Adrenal gland (tissue), 12 donors: ENCODE results near the gene SURF2. TPM values are rescaled to one million over a fixed set of nuclear protein-coding genes. Genes with fewer than 3 reads are reported as not detected.
"Not testable (repeated sequence)": the region's sequence is repeated elsewhere in the genome, so short reads cannot be mapped to it uniquely, and the experiment has no call there.

Experiments used
- DNase-seq, 7 donors: peaks; one replicate each; pipeline ENCODE4 v3.0.0-alpha.2; 2019 to 2020
- H3K27ac ChIP-seq, 5 donors: fragments of 200-600 bp; sonication (generic) in 4 of 5; 1 replicate in 3 of 5; 2 replicates in 2 of 5; pipeline versions ENCODE4 v1.5.1 to v1.8.0; 2016 to 2020; ENCODE audit warnings: mild to moderate bottlenecking in 1 of 5
- H3K27me3 ChIP-seq: fragments of 200-600 bp; 2 replicates; pipeline ENCODE4 v1.8.0; 2021
- H3K36me3 ChIP-seq, 2 donors: fragments of 200-600 bp; replicated peaks in 1 of 2; 1 replicate in 1 of 2; 2 replicates in 1 of 2; pipeline versions ENCODE4 v1.5.1 to v1.8.0; 2018 to 2022
- H3K4me1 ChIP-seq, 2 donors: fragments of 200-600 bp; replicated peaks in 1 of 2; 1 replicate in 1 of 2; 2 replicates in 1 of 2; pipeline versions ENCODE4 v1.5.1 to v1.8.0; 2018 to 2021
- H3K4me3 ChIP-seq, 4 donors: fragments of 200-600 bp; sonication (generic) in 3 of 4; one replicate each; pipeline ENCODE4 v1.5.1; 2016 to 2018
- H3K9me3 ChIP-seq, 3 donors: fragments of 200-600 bp; sonication (generic) in 1 of 3; replicated peaks in 1 of 3; 1 replicate in 2 of 3; 2 replicates in 1 of 3; pipeline versions ENCODE4 v1.5.1 to v1.8.0; 2016 to 2021
- POLR2A ChIP-seq, 2 donors: fragments of 450-650 bp; IDR thresholded peaks; one replicate each; pipeline ENCODE4 v1.6.1; 2017; ENCODE audit warnings: antibody characterized with exemption in 2 of 2, mild to moderate bottlenecking in 2 of 2, moderate library complexity in 1 of 2
- WGBS, 4 donors: extraction: QIAGEN DNeasy Blood & Tissue Kit in 2 of 4; methylation state at CpG; one replicate each; pipeline versions ENCODE4 v1.1.5 to v1.1.7; 2013 to 2017; 5-methylcytosine and 5-hydroxymethylcytosine counted together
- intact Hi-C, 2 donors: fragments of 100-400 bp; cut with DNase I; formaldehyde crosslinking; loops; one replicate each; pipeline versions ENCODE4 v1.14.1 to v1.15.0; 2022 to 2023
- polyA plus RNA-seq, 3 donors: library from polyadenylated mRNA; stranded (reverse); fragments of 200-250 nt in 2 of 3; fragments of 350-450 nt in 1 of 3; fragmentation: Illumina TruSeq in 1 of 3; extraction: RNeasy Lipid Tissue Mini Kit (QIAGEN cat#74804) in 1 of 3; gene quantifications; one replicate each; pipeline ENCODE4 v1.2.3, GENCODE V29; 2013 to 2014
- total RNA-seq, 9 donors: library from RNA; depleted of rRNA in 4 of 9; stranded (reverse); fragments of >200 nt in 4 of 9; fragments of 120-200 nt in 1 of 9; fragmentation: NEBNext Ultra II Directional in 1 of 9; extraction: Animal tissue kit (Norgen Biotek cat#: 25700) in 1 of 9; gene quantifications; one replicate each; pipeline versions ENCODE4 v1.1.0 to v1.2.4, GENCODE V29; 2013 to 2023
- TF ChIP-seq, protein P1 (sequence below), 6 experiments: fragments of 450-650 bp in 4 of 6; fragments of 200-600 bp in 2 of 6; sonication (generic) in 1 of 6; IDR thresholded peaks; 1 replicate in 5 of 6; 2 replicates in 1 of 6; pipeline versions ENCODE4 v1.5.1 to v1.8.0; 2016 to 2021; ENCODE audit warnings: antibody characterized with exemption in 6 of 6, mild to moderate bottlenecking in 2 of 6, moderate library complexity in 1 of 6
- donor health status: healthy with polysubstance abuse.
- donor health status: Bipolar disorder and iron deficiency.
- donor health status: DM: yes; HTN: yes; CAD: no.
- donor health status: DM: no; HTN: no; CAD: no.
- donor health status: DM: no; HTN: no; CAD: no.
- donor health status: DM: yes; HTN: yes; CAD: no.

SURF2 gene
- total and polyA plus RNA-seq, 12 donors, result 13.4 to 53.0 (median 23.4) TPM

DNA sequence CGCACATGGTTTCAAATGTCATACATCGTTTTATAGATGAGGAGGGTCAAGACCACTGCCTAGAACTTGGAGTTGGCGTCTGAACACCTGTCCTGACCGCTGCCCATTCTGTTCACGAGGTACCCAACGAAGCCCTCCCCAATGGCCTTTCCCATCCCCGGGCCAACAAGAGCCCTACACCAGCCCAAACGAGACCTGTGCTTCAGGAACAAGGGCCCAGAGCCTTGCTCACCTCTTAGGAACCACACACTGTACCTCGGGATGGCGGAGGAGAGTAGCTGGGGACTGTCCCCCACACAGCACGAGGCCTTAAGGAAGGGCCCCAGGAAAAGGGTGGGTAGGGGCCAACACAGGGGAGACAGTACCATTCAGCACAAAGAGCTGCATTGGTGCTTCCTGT lies 23.3 kb upstream of the SURF2 start:
- intact Hi-C loops, result loop anchor here (5.0 kb wide), 2 partner anchors 96 to 151 kb away; no protein-coding TSS in a partner anchor
- peaks cover 0 to 39% of the 10 kb centered on the region in 2 donors for H3K36me3 ChIP-seq
- no peak for TF ChIP-seq POLR2A (IDR thresholded peaks at IDR 0.05)
- TF ChIP-seq, protein P1, sequence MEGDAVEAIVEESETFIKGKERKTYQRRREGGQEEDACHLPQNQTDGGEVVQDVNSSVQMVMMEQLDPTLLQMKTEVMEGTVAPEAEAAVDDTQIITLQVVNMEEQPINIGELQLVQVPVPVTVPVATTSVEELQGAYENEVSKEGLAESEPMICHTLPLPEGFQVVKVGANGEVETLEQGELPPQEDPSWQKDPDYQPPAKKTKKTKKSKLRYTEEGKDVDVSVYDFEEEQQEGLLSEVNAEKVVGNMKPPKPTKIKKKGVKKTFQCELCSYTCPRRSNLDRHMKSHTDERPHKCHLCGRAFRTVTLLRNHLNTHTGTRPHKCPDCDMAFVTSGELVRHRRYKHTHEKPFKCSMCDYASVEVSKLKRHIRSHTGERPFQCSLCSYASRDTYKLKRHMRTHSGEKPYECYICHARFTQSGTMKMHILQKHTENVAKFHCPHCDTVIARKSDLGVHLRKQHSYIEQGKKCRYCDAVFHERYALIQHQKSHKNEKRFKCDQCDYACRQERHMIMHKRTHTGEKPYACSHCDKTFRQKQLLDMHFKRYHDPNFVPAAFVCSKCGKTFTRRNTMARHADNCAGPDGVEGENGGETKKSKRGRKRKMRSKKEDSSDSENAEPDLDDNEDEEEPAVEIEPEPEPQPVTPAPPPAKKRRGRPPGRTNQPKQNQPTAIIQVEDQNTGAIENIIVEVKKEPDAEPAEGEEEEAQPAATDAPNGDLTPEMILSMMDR (IDR thresholded peaks at IDR 0.05), result no peak
- no peaks in the 10 kb centered on the region for H3K27me3 ChIP-seq
- 85 to 89% (median 88%) methylated on average over 7 to 11 of the region's 11 CpGs for WGBS, 4 donors
- no peaks in the 10 kb centered on the region for H3K9me3 ChIP-seq
- DNase-seq, result peak in 4 of 7 donors; percentile 11 to 47 (median 18)
- peaks cover 23% of the 10 kb centered on the region in 2 donors for H3K4me1 ChIP-seq
- no peak overlapping the region for H3K4me3 ChIP-seq
- H3K27ac ChIP-seq, result no peak overlapping the region

DNA sequence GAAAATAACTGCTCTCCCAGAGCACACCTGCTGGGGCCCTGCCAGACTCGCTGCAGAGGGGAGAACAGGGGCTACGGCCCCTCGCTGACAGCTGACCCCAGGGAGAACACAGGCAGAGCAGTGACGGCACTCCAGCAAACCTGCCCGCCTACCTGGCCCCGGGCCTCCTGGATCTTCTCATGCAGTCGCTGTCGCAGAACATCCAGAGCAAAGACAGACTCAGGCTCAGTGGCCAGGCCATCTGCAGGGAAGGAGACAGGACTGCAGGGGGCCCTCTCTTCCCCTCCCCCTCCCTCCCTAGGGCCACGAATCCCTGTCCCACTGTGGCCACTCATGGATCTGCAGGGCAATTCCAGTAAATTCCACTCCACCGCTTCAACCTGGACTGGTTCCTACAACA lies 22.8 kb upstream of the SURF2 start:
- intact Hi-C loops, result loop anchor here (5.0 kb wide), 2 partner anchors 96 to 151 kb away; no protein-coding TSS in a partner anchor
- no peaks in the 10 kb centered on the region for H3K27me3 ChIP-seq
- H3K4me3 ChIP-seq, result no peak overlapping the region
- H3K4me1 ChIP-seq, result peaks cover 23% of the 10 kb centered on the region in 2 donors
- peak in 4 of 7 donors; percentile 13 to 24 (median 16) for DNase-seq
- H3K9me3 ChIP-seq, result no peaks in the 10 kb centered on the region
- H3K36me3 ChIP-seq, result peaks cover 0 to 39% of the 10 kb centered on the region in 2 donors
- no peak for TF ChIP-seq POLR2A (IDR thresholded peaks at IDR 0.05)
- TF ChIP-seq, protein P1 (IDR thresholded peaks at IDR 0.05), result no peak
- WGBS, 4 donors, result 64 to 86% (median 76%) methylated on average over 2 to 10 of the region's 10 CpGs
- no peak overlapping the region for H3K27ac ChIP-seq

DNA sequence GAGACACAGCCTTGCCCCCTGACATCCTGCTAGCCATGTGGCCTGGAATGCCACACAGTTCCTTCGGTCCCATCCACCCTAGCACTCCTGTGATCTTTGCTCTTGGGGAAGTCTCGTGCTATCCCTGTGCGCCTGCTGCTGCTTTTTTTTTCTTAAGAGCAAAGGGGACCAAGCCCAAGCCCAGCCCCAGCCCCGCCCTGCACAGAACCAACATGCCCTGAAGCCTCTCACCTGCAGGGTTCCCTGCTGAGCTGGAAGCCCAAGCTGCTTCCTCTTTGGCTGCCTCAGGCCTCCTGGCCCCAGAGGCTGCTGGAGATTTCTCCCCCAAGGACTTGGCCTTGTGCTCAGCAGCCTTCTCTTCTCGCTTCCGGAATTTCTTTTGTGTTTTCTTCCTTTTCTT lies 22.2 kb upstream of the SURF2 start:
- Histone ChIP-seq H3K4me3 (no peak overlapping the region), H3K27me3 (no peaks in the 10 kb centered on the region), H3K4me1 (peaks cover 23 to 25% of the 10 kb centered on the region in 2 donors), H3K36me3 (peaks cover 0 to 40% of the 10 kb centered on the region in 2 donors), H3K9me3 (no peaks in the 10 kb centered on the region), H3K27ac (peak overlapping the region in 1 of 5 donors; percentile 12)
- intact Hi-C loops, result loop anchor here (5.0 kb wide), 2 partner anchors 97 to 152 kb away; no protein-coding TSS in a partner anchor
- TF ChIP-seq, protein P1 (IDR thresholded peaks at IDR 0.05), result no peak
- TF ChIP-seq POLR2A (IDR thresholded peaks at IDR 0.05), result no peak
- WGBS, 4 donors, result 61 to 83% (median 67%) methylated on average over 6 of the region's 6 CpGs
- DNase-seq, result peak in 5 of 7 donors; percentile 15 to 46 (median 21)

DNA sequence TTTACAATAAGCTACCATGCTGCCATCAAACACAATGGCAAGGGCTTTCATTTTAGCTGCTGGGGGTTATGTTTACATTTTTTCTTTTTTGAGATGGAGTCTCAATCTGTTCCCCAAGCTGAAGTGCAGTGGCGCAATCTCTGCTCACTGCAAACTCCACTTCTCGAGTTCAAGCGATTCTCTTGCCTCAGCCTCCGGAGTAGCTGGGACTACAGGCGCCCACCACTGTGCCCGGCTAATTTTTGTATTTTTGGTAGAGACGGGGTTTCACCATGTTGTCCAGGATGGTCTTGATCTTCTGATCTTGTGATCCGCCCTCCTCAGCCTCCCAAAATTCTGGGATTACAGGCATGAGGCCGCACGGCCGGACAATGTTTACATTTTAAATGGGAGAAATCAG lies 21.5 kb upstream of the SURF2 start:
- WGBS, 4 donors, result 62 to 77% (median 71%) methylated on average over 11 of the region's 11 CpGs
- H3K27ac ChIP-seq, result peak overlapping the region in 1 of 5 donors; percentile 12
- peak overlapping the region in 1 of 4 donors; percentile 64 for H3K4me3 ChIP-seq
- H3K4me1 ChIP-seq, result peaks cover 25 to 32% of the 10 kb centered on the region in 2 donors
- not testable (repeated sequence) for H3K9me3 ChIP-seq, H3K27me3 ChIP-seq
- intact Hi-C loops, result loop anchor here (5.0 kb wide), 2 partner anchors 98 to 153 kb away; no protein-coding TSS in a partner anchor
- DNase-seq, result peak in 6 of 7 donors; percentile 4 to 49 (median 14)
- H3K36me3 ChIP-seq, result peaks cover 0 to 44% of the 10 kb centered on the region in 2 donors
